Measurements from ENCODE around the gene SLC37A1. TPM values are rescaled to one million over a fixed set of nuclear protein-coding genes. Genes with fewer than 3 reads are reported as not detected.

SLC37A1 gene
- total and polyA plus RNA-seq, 4 donors, result 2.0 to 7.2 (median 4.3) TPM

GRCh38 chr21:42592156-42592820 lies 78.6 kb downstream of the SLC37A1 start:
- DNase-seq (ENCODE audit: low spot score), result no peak
- TF ChIP-seq CTCF (IDR thresholded peaks at IDR 0.05; ENCODE audit: low read depth, low read length, missing input control), result no peak
- no peak for TF ChIP-seq MAX (IDR thresholded peaks at IDR 0.05)
- no peak for TF ChIP-seq EGR1 (IDR thresholded peaks at IDR 0.05; ENCODE audit: low read depth in 2 of 2)
- no peak for TF ChIP-seq NR2F2 (IDR thresholded peaks at IDR 0.05)
- no peak for TF ChIP-seq GABPA (IDR thresholded peaks at IDR 0.05 in 1 of 2, conservative IDR thresholded peaks at IDR 0.05 in 1 of 2)
- no peak for TF ChIP-seq FOXA2 (IDR thresholded peaks at IDR 0.05)
- no peak for TF ChIP-seq TAF1 (conservative IDR thresholded peaks at IDR 0.05)
- no peak for TF ChIP-seq ATF3 (IDR thresholded peaks at IDR 0.05)
- no peak for TF ChIP-seq JUND (IDR thresholded peaks at IDR 0.05)
- no peak for TF ChIP-seq YY1 (IDR thresholded peaks at IDR 0.05)
- TF ChIP-seq SP1 (IDR thresholded peaks at IDR 0.05), result no peak
- TF ChIP-seq FOXA1 (IDR thresholded peaks at IDR 0.05), result no peak
- no peak for TF ChIP-seq HNF4G (IDR thresholded peaks at IDR 0.05)
- no peak for TF ChIP-seq RAD21 (IDR thresholded peaks at IDR 0.05)
- no peak for TF ChIP-seq HNF4A (conservative IDR thresholded peaks at IDR 0.05)
- no peak for TF ChIP-seq RXRA (IDR thresholded peaks at IDR 0.05)
- no peak for TF ChIP-seq REST (IDR thresholded peaks at IDR 0.05)
- TF ChIP-seq ZBTB33 (IDR thresholded peaks at IDR 0.05), result no peak
- Histone ChIP-seq H3K9ac (ENCODE audit: low read depth in 1 of 2, low read length in 2 of 2) (no peak overlapping the region), H3K9me3 (ENCODE audit: control insufficient read depth in 4 of 4, low read length in 3 of 4) (no peaks in the 10 kb centered on the region), H3K4me1 (ENCODE audit: control insufficient read depth in 4 of 4, insufficient read depth in 4 of 4, low read length in 3 of 4) (peaks cover 0 to 7% (median 2%) of the 10 kb centered on the region in 4 donors), H3K4me3 (ENCODE audit: low read depth in 1 of 3, low read length in 3 of 3) (no peak overlapping the region), H3K27ac (ENCODE audit: low read depth in 1 of 2, low read length in 2 of 2) (no peak overlapping the region), H3K36me3 (ENCODE audit: control insufficient read depth in 4 of 4, insufficient read depth in 3 of 4, low read depth in 1 of 4, low read length in 3 of 4) (no peaks in the 10 kb centered on the region), H3K27me3 (ENCODE audit: control insufficient read depth in 4 of 4, insufficient read depth in 4 of 4, low read length in 3 of 4) (no peaks in the 10 kb centered on the region)
- 92% methylated on average over 19 of the region's 19 CpGs for WGBS

All from liver (tissue), 9 donors.